ENCODE measurements around the gene DDX51. TPM values are rescaled to one million over a fixed set of nuclear protein-coding genes. Genes with fewer than 3 reads are reported as not detected.

Gene DDX51
- total RNA-seq, 1 experiment from 2014 or later, result 10.5 TPM

GRCh38 chr12:132167611-132168310, 23.6 kb upstream of the DDX51 start:
- no peak for DNase-seq (ENCODE audit: low read depth)

- no peak for DNase-seq (ENCODE audit: low read depth)
Measured at GRCh38 chr12:132166801-132167591, 22.9 kb upstream of the DDX51 start.

- no peak for DNase-seq (ENCODE audit: low read depth)
Measured at GRCh38 chr12:132166093-132166492, 22.0 kb upstream of the DDX51 start.

GRCh38 chr12:132165584-132165983, 21.5 kb upstream of the DDX51 start:
- DNase-seq (ENCODE audit: low read depth), result no peak

GRCh38 chr12:132164426-132164825, 20.3 kb upstream of the DDX51 start:
- DNase-seq (ENCODE audit: low read depth), result no peak

- DNase-seq (ENCODE audit: low read depth), result no peak
Measured at GRCh38 chr12:132163911-132164288, 19.8 kb upstream of the DDX51 start.

- DNase-seq (ENCODE audit: low read depth), result no peak
Measured at GRCh38 chr12:132163041-132163910, 19.2 kb upstream of the DDX51 start.

GRCh38 chr12:132162508-132163031, 18.5 kb upstream of the DDX51 start:
- peak; percentile 67 for DNase-seq (ENCODE audit: low read depth)

- no peak for DNase-seq (ENCODE audit: low read depth)
Measured at GRCh38 chr12:132161796-132162507, 17.8 kb upstream of the DDX51 start.

GRCh38 chr12:132161036-132161781, 17.1 kb upstream of the DDX51 start:
- DNase-seq (ENCODE audit: low read depth), result no peak

GRCh38 chr12:132160601-132161035, 16.5 kb upstream of the DDX51 start:
- no peak for DNase-seq (ENCODE audit: low read depth)

GRCh38 chr12:132160016-132160415, 15.9 kb upstream of the DDX51 start:
- DNase-seq (ENCODE audit: low read depth), result no peak

GRCh38 chr12:132159555-132160003, 15.5 kb upstream of the DDX51 start:
- DNase-seq (ENCODE audit: low read depth), result no peak

GRCh38 chr12:132158677-132159554, 14.8 kb upstream of the DDX51 start:
- no peak for DNase-seq (ENCODE audit: low read depth)

- no peak for DNase-seq (ENCODE audit: low read depth)
Measured at GRCh38 chr12:132157733-132158409, 13.8 kb upstream of the DDX51 start.

- DNase-seq (ENCODE audit: low read depth), result no peak
Measured at GRCh38 chr12:132156573-132157325, 12.6 kb upstream of the DDX51 start.

GRCh38 chr12:132155771-132156572, 11.9 kb upstream of the DDX51 start:
- DNase-seq (ENCODE audit: low read depth), result no peak

All from HT1080 (cell line).